H1 (cell line): ENCODE measurements around the gene CEP97. TPM values are rescaled to one million over a fixed set of nuclear protein-coding genes. Genes with fewer than 3 reads are reported as not detected.

Experiments
- CTCF ChIA-PET: fragments of 300-600 bp; sonication (Branson Sonifier 250); formaldehyde crosslinking; loops from one replicate; lab custom pipeline; 2021; ENCODE audit not compliant: partially characterized antibody; lab: Charles Lee
- POLR2A ChIA-PET: fragments of 300-600 bp; sonication (Branson Sonifier 250); formaldehyde crosslinking; loops from one replicate; lab custom pipeline; 2021; ENCODE audit warnings: inconsistent platforms; ENCODE audit not compliant: partially characterized antibody; lab: Charles Lee
- DNase-seq, 2 experiments: peaks; one replicate each; pipeline versions ENCODE4 v3.0.0 to v3.0.0-alpha.2; 2010 to 2022; ENCODE audit warnings: low spot score in 2 of 2, low read depth in 1 of 2, mixed read lengths in 1 of 2
- FAIRE-seq: peaks from 2 replicates; lab custom pipeline; 2011; peaks lifted over from hg19 to GRCh38; lab: Jason Lieb, UNC
- H2AFZ ChIP-seq: 2 replicates; pipeline ENCODE4 v1.8.1; 2012; ENCODE audit warnings: low read length, inconsistent platforms
- H2AK5ac ChIP-seq: 2 replicates; pipeline ENCODE4 v1.6.1; 2013; ENCODE audit warnings: low read depth, low read length
- H2BK120ac ChIP-seq: replicated peaks from 2 replicates; pipeline ENCODE3; 2013; ENCODE audit warnings: low read depth, low read length, inconsistent platforms
- H2BK12ac ChIP-seq: 2 replicates; pipeline ENCODE4 v1.6.1; 2013; ENCODE audit warnings: low read depth, low read length
- H2BK15ac ChIP-seq: 2 replicates; pipeline ENCODE4 v1.6.1; 2013; ENCODE audit warnings: low read length
- H2BK20ac ChIP-seq: 2 replicates; pipeline ENCODE4 v1.6.1; 2013; ENCODE audit warnings: low read length
- H2BK5ac ChIP-seq: 2 replicates; pipeline ENCODE4 v1.6.1; 2013; ENCODE audit warnings: low read depth, low read length
- H3K14ac ChIP-seq: 2 replicates; pipeline ENCODE4 v1.6.1; 2013; ENCODE audit warnings: inconsistent platforms; ENCODE audit not compliant: insufficient read length
- H3K18ac ChIP-seq: 2 replicates; pipeline ENCODE4 v1.6.1; 2013; ENCODE audit warnings: low read length; ENCODE audit errors: extremely low read depth
- H3K23ac ChIP-seq: 2 replicates; pipeline ENCODE4 v1.6.1; 2013; ENCODE audit warnings: inconsistent platforms; ENCODE audit not compliant: insufficient read length
- H3K23me2 ChIP-seq: 2 replicates; pipeline ENCODE4 v1.6.1; 2013; ENCODE audit warnings: low read depth, low read length
- H3K27ac ChIP-seq: 2 replicates; pipeline ENCODE4 v1.6.1; 2011; ENCODE audit warnings: low read depth, low read length, inconsistent platforms
- H3K27me3 ChIP-seq, 4 experiments: replicated peaks in 1 of 4; 1 replicate in 1 of 4; 2 replicates in 3 of 4; pipeline versions ENCODE4 v1.6.1 to v1.8.1; 2011 to 2013; ENCODE audit warnings: low read length in 3 of 4, mild to moderate bottlenecking in 3 of 4, inconsistent platforms in 2 of 4, mixed read lengths in 2 of 4, moderate library complexity in 1 of 4; ENCODE audit not compliant: control insufficient read depth in 3 of 4, insufficient read depth in 3 of 4; ENCODE audit errors: extremely low read depth in 1 of 4
- H3K36me3 ChIP-seq, 4 experiments: 2 replicates each; pipeline versions ENCODE4 v1.6.1 to v1.8.1; 2011 to 2013; ENCODE audit warnings: mild to moderate bottlenecking in 4 of 4, low read length in 3 of 4, moderate library complexity in 2 of 4, control low read depth in 1 of 4, inconsistent platforms in 1 of 4; ENCODE audit not compliant: insufficient read depth in 4 of 4, control insufficient read depth in 2 of 4
- H3K4ac ChIP-seq: replicated peaks from 2 replicates; pipeline ENCODE3; 2013; ENCODE audit warnings: low read length, low read depth, mixed read lengths, inconsistent platforms; ENCODE audit not compliant: insufficient read length
- H3K4me1 ChIP-seq, 4 experiments: replicated peaks in 1 of 4; 1 replicate in 1 of 4; 2 replicates in 3 of 4; pipeline versions ENCODE4 v1.6.1 to v1.8.1; 2011 to 2013; ENCODE audit warnings: low read length in 3 of 4, inconsistent platforms in 2 of 4, mixed read lengths in 1 of 4; ENCODE audit not compliant: insufficient read depth in 4 of 4, control insufficient read depth in 3 of 4
- H3K4me2 ChIP-seq, 2 experiments: 2 replicates each; pipeline versions ENCODE4 v1.6.1 to v1.8.1; 2011 to 2013; ENCODE audit warnings: low read depth in 2 of 2, low read length in 2 of 2, control low read depth in 1 of 2, inconsistent platforms in 1 of 2, mild to moderate bottlenecking in 1 of 2; ENCODE audit not compliant: insufficient read depth in 1 of 2
- H3K4me3 ChIP-seq, 4 experiments: fragments of 200-600, 300-600 bp in 1 of 4; sonication (generic), shearing (Covaris generic), sonication (Bioruptor Twin) in 1 of 4; 2 replicates each; pipeline versions ENCODE4 v1.5.1 to v1.8.1; 2011 to 2016; ENCODE audit warnings: low read length in 4 of 4, low read depth in 3 of 4, control low read depth in 2 of 4, inconsistent platforms in 2 of 4, mild to moderate bottlenecking in 2 of 4, mixed read lengths in 1 of 4, moderate library complexity in 1 of 4; ENCODE audit not compliant: insufficient read depth in 2 of 4; ENCODE audit errors: extremely low read depth in 1 of 4
- H3K56ac ChIP-seq: replicated peaks from 2 replicates; pipeline ENCODE3; 2013; ENCODE audit warnings: low read depth, mild to moderate bottlenecking, mixed read lengths, low read length, inconsistent platforms; ENCODE audit not compliant: insufficient read length
- H3K79me1 ChIP-seq: 2 replicates; pipeline ENCODE4 v1.6.1; 2013; ENCODE audit warnings: low read depth, low read length, control low read depth
- H3K79me2 ChIP-seq, 2 experiments: 2 replicates each; pipeline versions ENCODE4 v1.6.1 to v1.8.1; 2012 to 2013; ENCODE audit warnings: low read length in 2 of 2, mild to moderate bottlenecking in 2 of 2, inconsistent platforms in 1 of 2; ENCODE audit not compliant: insufficient read depth in 2 of 2, control insufficient read depth in 1 of 2
- H3K9ac ChIP-seq, 4 experiments: replicated peaks in 1 of 4; 1 replicate in 1 of 4; 2 replicates in 3 of 4; pipeline versions ENCODE4 v1.6.1 to v1.8.1; 2011 to 2013; ENCODE audit warnings: low read depth in 3 of 4, low read length in 3 of 4, control low read depth in 2 of 4, mild to moderate bottlenecking in 2 of 4, moderate library complexity in 2 of 4, inconsistent platforms in 1 of 4; ENCODE audit errors: extremely low read depth in 1 of 4
- H3K9me3 ChIP-seq, 2 experiments: 2 replicates each; pipeline versions ENCODE4 v1.6.1 to v1.8.1; 2012 to 2013; ENCODE audit warnings: mild to moderate bottlenecking in 2 of 2, moderate library complexity in 2 of 2, control low read depth in 1 of 2, inconsistent platforms in 1 of 2, low read depth in 1 of 2, low read length in 1 of 2, mixed read lengths in 1 of 2; ENCODE audit not compliant: insufficient read depth in 2 of 2
- H4K20me1 ChIP-seq, 2 experiments: replicated peaks in 1 of 2; 2 replicates each; pipeline versions ENCODE3 to v1.8.1; 2011 to 2013; ENCODE audit warnings: inconsistent platforms in 2 of 2, low read length in 2 of 2, mild to moderate bottlenecking in 1 of 2; ENCODE audit not compliant: insufficient read depth in 2 of 2, control insufficient read depth in 1 of 2
- H4K5ac ChIP-seq: 2 replicates; pipeline ENCODE4 v1.6.1; 2013; ENCODE audit warnings: low read length, low read depth, mixed read lengths, inconsistent platforms; ENCODE audit not compliant: insufficient read length
- H4K8ac ChIP-seq: 2 replicates; pipeline ENCODE4 v1.8.0; 2013; ENCODE audit warnings: mild to moderate bottlenecking, moderate library complexity, low read length, inconsistent platforms; ENCODE audit not compliant: insufficient read depth; ENCODE audit errors: extremely low read depth
- H4K91ac ChIP-seq: replicated peaks from 2 replicates; pipeline ENCODE3; 2013; ENCODE audit warnings: low read length, mixed read lengths, inconsistent platforms; ENCODE audit not compliant: insufficient read length
- CTCF ChIP-seq, 3 experiments: IDR thresholded peaks; 1 replicate in 2 of 3; 2 replicates in 1 of 3; pipeline versions ENCODE4 v1.5.1 to v1.6.1; 2011; ENCODE audit warnings: low read length in 3 of 3, mild to moderate bottlenecking in 3 of 3, inconsistent platforms in 2 of 3, low read depth in 1 of 3, moderate library complexity in 1 of 3; ENCODE audit not compliant: insufficient read depth in 1 of 3; ENCODE audit errors: control extremely low read depth in 1 of 3
- MAFK ChIP-seq: IDR thresholded peaks from 2 replicates; pipeline ENCODE4 v1.6.1; 2012; ENCODE audit warnings: low read depth, mild to moderate bottlenecking, improper control_type of control experiment, low read length
- NANOG ChIP-seq: IDR thresholded peaks from 2 replicates; pipeline ENCODE4 v1.6.1; 2011; ENCODE audit warnings: low read length, low read depth, mild to moderate bottlenecking, inconsistent platforms; ENCODE audit not compliant: insufficient read depth, poor library complexity, severe bottlenecking
- POLR2A ChIP-seq, 2 experiments: IDR thresholded peaks; 1 replicate in 1 of 2; 2 replicates in 1 of 2; pipeline ENCODE4 v1.6.1; 2011; ENCODE audit warnings: low read depth in 2 of 2, low read length in 2 of 2, mild to moderate bottlenecking in 2 of 2; ENCODE audit errors: control extremely low read depth in 1 of 2
- POU5F1 ChIP-seq: IDR thresholded peaks from 2 replicates; pipeline ENCODE4 v1.6.1; 2011; ENCODE audit warnings: low read depth, mild to moderate bottlenecking, low read length, moderate library complexity
- SP2 ChIP-seq: IDR thresholded peaks from 2 replicates; pipeline ENCODE4 v1.6.1; 2012; ENCODE audit warnings: mild to moderate bottlenecking, low read length, inconsistent platforms
- TCF12 ChIP-seq: IDR thresholded peaks from 2 replicates; pipeline ENCODE4 v1.6.1; 2011; ENCODE audit warnings: low read depth, mild to moderate bottlenecking, low read length
- YY1 ChIP-seq: IDR thresholded peaks from 2 replicates; pipeline ENCODE4 v1.6.1; 2011; ENCODE audit warnings: low read depth, mild to moderate bottlenecking, low read length
- WGBS, 2 experiments: shearing (Covaris generic) in 1 of 2; methylation state at CpG; one replicate each; pipeline versions ENCODE4 v1.1.6 to v1.1.7; 2013 to 2015; ENCODE audit warnings: low lambda C conversion rate in 2 of 2, mixed read lengths in 2 of 2, inconsistent platforms in 1 of 2, low coverage in 1 of 2, missing lambda C conversion rate in 1 of 2; ENCODE audit not compliant: insufficient replicate concordance in 2 of 2, insufficient coverage in 1 of 2, insufficient read length in 1 of 2; ENCODE audit errors: extremely low coverage in 1 of 2, missing lambda C conversion rate in 1 of 2; 5-methylcytosine and 5-hydroxymethylcytosine counted together
- polyA plus RNA-seq, 7 experiments: library from polyadenylated mRNA; depleted of rRNA in 3 of 7; stranded (reverse) in 5 of 7; unstranded in 2 of 7; fragments of >200 nt in 5 of 7; fragments of 200-250 nt in 2 of 7; gene quantifications; 1 replicate in 5 of 7; 2 replicates in 1 of 7; 4 replicates in 1 of 7; pipeline versions ENCODE4 v1.2.1 to v1.2.3, GENCODE V29; 2011 to 2013; ENCODE audit warnings: missing spikeins in 2 of 7, mixed read lengths in 2 of 7
- total RNA-seq: library from RNA; stranded (reverse); fragmentation: NEBNext Ultra II Directional; extraction: Animal tissue kit (Norgen Biotek cat#: 25700); gene quantifications from 2 replicates; pipeline ENCODE4 v1.2.1, GENCODE V29; 2021

CEP97 gene
- total and polyA plus RNA-seq, 2 of the 8 experiments (the other 6 are each of a cell fraction or from before 2014, with no cell fraction given): 1.6 to 13.2 TPM

GRCh38 chr3:101814835-101815234 lies 90.4 kb downstream of the CEP97 start:
- Histone ChIP-seq H2BK5ac (no peak overlapping the region), H3K4ac (no peak overlapping the region), H2AFZ (no peak overlapping the region), H4K8ac (no peak overlapping the region), H3K36me3 (peaks cover 0 to 5% (median 0%) of the 10 kb centered on the region in 4 experiments; a peak in 1 of 8 replicates), H3K23ac (no peak overlapping the region), H2BK12ac (no peak overlapping the region), H4K91ac (no peak overlapping the region), H3K9me3 (no peaks in the 10 kb centered on the region), H3K18ac (no peak overlapping the region), H3K4me3 (no peak overlapping the region), H2BK15ac (no peak overlapping the region), H3K4me2 (no peak overlapping the region), H2BK120ac (no peak overlapping the region), H4K20me1 (no peaks in the 10 kb centered on the region), H3K14ac (no peak overlapping the region), H3K79me2 (no peaks in the 10 kb centered on the region), H3K27ac (no peak overlapping the region), H3K23me2 (no peaks in the 10 kb centered on the region), H2AK5ac (no peak overlapping the region), H2BK20ac (no peak overlapping the region), H3K9ac (no peak overlapping the region), H3K4me1 (no peaks in the 10 kb centered on the region), H4K5ac (no peak overlapping the region), H3K27me3 (no peaks in the 10 kb centered on the region), H3K56ac (no peak overlapping the region), H3K79me1 (no peaks in the 10 kb centered on the region; the same call in 1 of the 2 replicates)
- POLR2A ChIA-PET: interaction anchor here (2.6 kb wide), 1 partner anchor 35 kb away, joined by 14 read pairs; the partner anchor contains the start of gene NFKBIZ
- DNase-seq (no peak), FAIRE-seq (no peak)
- 88% methylated on average over 3 of the region's 3 CpGs; no CpG with 5 or more reads in 1 of the 2 experiments for WGBS, 2 experiments
- CTCF ChIA-PET: interaction anchor here (0.6 to 8.8 kb wide), 17 partner anchors 9 to 426 kb away, joined by 3 to 174 read pairs (median 5); partner anchors contain the start of gene NFKBIZ
- TF ChIP-seq TCF12: no peak
- no peak for TF ChIP-seq MAFK
- TF ChIP-seq YY1: no peak
- no peak for TF ChIP-seq SP2
- TF ChIP-seq CTCF (IDR thresholded peaks at IDR 0.05; ENCODE audit: control extremely low read depth in 1 of 3, insufficient read depth in 1 of 3, low read depth in 1 of 3, low read length in 3 of 3): no peak
- TF ChIP-seq POU5F1: no peak
- no peak for TF ChIP-seq NANOG
- no peak for TF ChIP-seq POLR2A (IDR thresholded peaks at IDR 0.05; ENCODE audit: control extremely low read depth in 1 of 2, low read depth in 2 of 2, low read length in 2 of 2)
